Calu3 (cell line): ENCODE measurements around the gene ARHGEF26. TPM values are rescaled to one million over a fixed set of nuclear protein-coding genes. Genes with fewer than 3 reads are reported as not detected.

ENCODE experiments used
- BruUV-seq: library from RNA; stranded (reverse); fragments of 400-500 nt; replicated peaks from 2 replicates; lab custom pipeline; 2021; lab: Mats Ljungman, UMichigan
- CTCF ChIA-PET: fragments of 300-600 bp; sonication (Branson Sonifier 250); formaldehyde crosslinking; loops from one replicate; lab custom pipeline; 2022; ENCODE audit warnings: antibody characterized with exemption; lab: Charles Lee
- DNase-seq: peaks from one replicate; pipeline ENCODE4 v3.0.0; 2022
- H3K27ac Mint-ChIP-seq: one replicate; pipeline ENCODE4 v1.8.0; 2022; ENCODE audit warnings: mixed read lengths; ENCODE audit not compliant: unreplicated experiment
- H3K27me3 Mint-ChIP-seq: one replicate; pipeline ENCODE4 v1.8.0; 2022; ENCODE audit warnings: mixed read lengths; ENCODE audit not compliant: unreplicated experiment
- H3K36me3 Mint-ChIP-seq: one replicate; pipeline ENCODE4 v1.8.0; 2022; ENCODE audit warnings: mild to moderate bottlenecking, moderate library complexity, mixed read lengths; ENCODE audit not compliant: insufficient read depth, unreplicated experiment
- H3K4me1 Mint-ChIP-seq: one replicate; pipeline ENCODE4 v1.8.0; 2022; ENCODE audit warnings: mild to moderate bottlenecking, low read depth, mixed read lengths; ENCODE audit not compliant: unreplicated experiment
- H3K4me3 Mint-ChIP-seq: one replicate; pipeline ENCODE4 v1.8.0; 2022; ENCODE audit warnings: mild to moderate bottlenecking, low read depth, moderate library complexity, mixed read lengths; ENCODE audit not compliant: unreplicated experiment
- H3K9me3 Mint-ChIP-seq: one replicate; pipeline ENCODE4 v1.8.0; 2022; ENCODE audit warnings: low read depth, mixed read lengths; ENCODE audit not compliant: unreplicated experiment
- intact Hi-C: fragments of 100-400 bp; cut with micrococcal nuclease; formaldehyde crosslinking; loops from one replicate; pipeline ENCODE4 v1.10.0; 2022; ENCODE audit not compliant: unreplicated experiment
- total RNA-seq: library from RNA; stranded (reverse); gene quantifications from 2 replicates; pipeline ENCODE4 v1.2.3, GENCODE V29; 2022
- TF ChIP-seq, protein P1 (sequence below): fragments of 200-600 bp; IDR thresholded peaks from one replicate; pipeline ENCODE4 v1.8.0; 2022; ENCODE audit warnings: antibody characterized with exemption; ENCODE audit not compliant: unreplicated experiment

The ARHGEF26 gene
- total RNA-seq, 1 experiment from 2014 or later: 21.4 TPM

DNA sequence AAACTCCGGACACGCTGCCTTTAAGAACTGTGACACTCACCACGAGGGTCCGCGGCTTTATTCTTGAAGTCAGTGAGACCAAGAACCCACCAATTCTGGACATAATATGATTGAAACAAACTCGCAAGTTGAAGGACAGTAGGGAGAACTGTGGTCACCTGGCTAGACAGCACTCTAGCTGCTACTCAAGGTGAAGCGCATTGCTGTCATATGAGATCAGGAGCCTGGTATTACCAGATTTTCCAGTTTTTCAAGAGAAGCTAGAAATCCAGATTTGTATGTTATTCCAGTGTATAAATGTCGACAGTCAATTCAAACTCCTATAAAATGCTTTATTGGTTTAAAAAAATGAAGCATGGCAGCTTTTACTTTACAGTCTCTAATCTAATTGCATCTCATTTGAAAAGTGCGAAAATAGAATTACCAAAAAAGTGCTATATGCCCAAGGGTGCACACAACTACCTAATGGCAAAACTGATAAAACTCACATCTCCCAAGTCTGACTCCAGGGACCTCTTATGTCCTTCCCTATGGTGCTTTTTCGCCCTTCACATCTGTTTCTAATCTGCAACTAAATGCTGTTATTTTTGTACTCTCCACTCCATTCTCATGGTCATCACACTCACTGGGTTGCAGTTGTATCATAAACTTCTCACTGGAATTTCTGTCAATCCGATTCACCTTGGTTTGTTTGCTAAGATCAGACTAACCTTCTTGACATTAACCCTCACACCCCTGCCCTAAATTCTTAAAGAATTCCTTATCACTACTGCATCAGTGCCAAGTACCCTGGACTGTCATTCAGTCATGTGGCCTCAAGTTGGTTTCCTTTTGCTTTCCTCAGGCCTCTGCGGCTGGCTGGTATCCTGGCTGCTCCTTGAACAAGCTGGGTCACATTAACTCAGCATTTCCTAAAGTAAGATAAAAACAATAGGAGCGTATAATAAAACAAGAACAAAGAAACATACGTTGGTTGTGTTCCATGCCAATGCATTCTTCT is 31.5 kb upstream of the ARHGEF26 start:
- Mint-ChIP-seq H3K4me3 (peak overlapping the region; percentile 8), H3K4me1 (peaks cover 15% of the 10 kb centered on the region), H3K9me3 (no peaks in the 10 kb centered on the region), H3K27me3 (no peaks in the 10 kb centered on the region), H3K27ac (peak overlapping the region; percentile 28), H3K36me3 (peaks cover 14% of the 10 kb centered on the region)
- TF ChIP-seq, protein P1, sequence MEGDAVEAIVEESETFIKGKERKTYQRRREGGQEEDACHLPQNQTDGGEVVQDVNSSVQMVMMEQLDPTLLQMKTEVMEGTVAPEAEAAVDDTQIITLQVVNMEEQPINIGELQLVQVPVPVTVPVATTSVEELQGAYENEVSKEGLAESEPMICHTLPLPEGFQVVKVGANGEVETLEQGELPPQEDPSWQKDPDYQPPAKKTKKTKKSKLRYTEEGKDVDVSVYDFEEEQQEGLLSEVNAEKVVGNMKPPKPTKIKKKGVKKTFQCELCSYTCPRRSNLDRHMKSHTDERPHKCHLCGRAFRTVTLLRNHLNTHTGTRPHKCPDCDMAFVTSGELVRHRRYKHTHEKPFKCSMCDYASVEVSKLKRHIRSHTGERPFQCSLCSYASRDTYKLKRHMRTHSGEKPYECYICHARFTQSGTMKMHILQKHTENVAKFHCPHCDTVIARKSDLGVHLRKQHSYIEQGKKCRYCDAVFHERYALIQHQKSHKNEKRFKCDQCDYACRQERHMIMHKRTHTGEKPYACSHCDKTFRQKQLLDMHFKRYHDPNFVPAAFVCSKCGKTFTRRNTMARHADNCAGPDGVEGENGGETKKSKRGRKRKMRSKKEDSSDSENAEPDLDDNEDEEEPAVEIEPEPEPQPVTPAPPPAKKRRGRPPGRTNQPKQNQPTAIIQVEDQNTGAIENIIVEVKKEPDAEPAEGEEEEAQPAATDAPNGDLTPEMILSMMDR: no peak
- DNase-seq: peak; percentile 63
- intact Hi-C loops: no loop called here
- BruUV-seq: no TSS peak
- CTCF ChIA-PET: interaction anchor here (0.6 to 1.7 kb wide), 4 partner anchors 9 to 99 kb away, joined by 3 to 4 read pairs (median 4); no protein-coding TSS in a partner anchor

DNA sequence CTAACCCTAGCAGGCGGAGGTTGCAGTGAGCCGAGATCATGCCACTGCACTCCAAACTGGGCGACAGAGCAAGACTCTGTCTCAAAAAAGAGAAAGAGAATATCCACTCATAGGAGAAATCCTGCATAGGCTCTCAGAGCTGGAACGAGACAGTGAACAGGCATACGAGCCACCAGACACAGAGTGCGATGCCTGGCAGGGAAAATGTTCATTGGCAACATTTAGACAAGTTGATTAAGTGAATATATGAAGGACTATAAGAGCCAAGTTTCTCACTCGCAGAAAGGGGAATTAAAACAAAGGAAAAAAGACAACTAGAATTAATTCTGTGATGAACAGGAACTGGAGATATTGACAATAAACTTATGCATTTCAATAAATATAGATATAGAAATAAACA is 27.1 kb upstream of the ARHGEF26 start:
- intact Hi-C loops: loop anchor here (2.0 kb wide), 1 partner anchor 53 kb away; no protein-coding TSS in a partner anchor
- no TSS peak for BruUV-seq
- no peaks in the 10 kb centered on the region for H3K9me3 Mint-ChIP-seq

DNA sequence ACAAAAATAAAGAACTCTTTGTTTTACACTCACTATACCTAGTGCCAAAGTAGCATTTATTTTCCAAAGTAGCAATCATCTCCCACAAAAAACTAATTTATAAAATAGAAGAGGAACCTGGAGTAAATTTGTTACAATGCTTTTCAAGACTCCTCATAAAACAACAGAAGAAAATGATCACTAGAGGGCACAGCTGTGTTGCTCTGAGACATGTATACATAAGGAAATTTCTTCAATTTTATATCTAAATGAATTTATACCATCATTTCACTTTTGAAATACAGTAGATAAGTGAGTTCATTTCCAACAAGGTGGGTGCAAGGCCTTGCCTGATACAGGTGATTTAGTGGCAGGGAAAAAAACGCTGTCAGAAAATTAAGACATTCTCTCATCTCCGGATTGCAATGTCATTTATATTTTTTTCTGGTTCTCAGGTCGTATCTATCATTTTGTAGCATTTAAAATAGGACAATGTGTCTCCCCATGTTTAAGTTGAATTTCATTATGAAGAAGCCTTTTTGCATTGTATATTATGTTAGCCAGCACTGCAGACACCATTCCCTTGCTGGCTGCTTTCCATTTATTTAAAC is 25.3 kb upstream of the ARHGEF26 start:
- Mint-ChIP-seq H3K36me3 (no peaks in the 10 kb centered on the region), H3K27me3 (no peaks in the 10 kb centered on the region), H3K4me3 (no peak overlapping the region), H3K9me3 (no peaks in the 10 kb centered on the region), H3K27ac (no peak overlapping the region), H3K4me1 (no peaks in the 10 kb centered on the region)
- CTCF ChIA-PET: no interaction called here
- TF ChIP-seq, protein P1: peak; percentile 66
- DNase-seq: no peak
- no TSS peak for BruUV-seq
- intact Hi-C loops: loop anchor here (1.0 to 2.0 kb wide), 2 partner anchors 55 to 157 kb away; no protein-coding TSS in a partner anchor

More for the DNA sequence above, 27.1 kb upstream of the ARHGEF26 start:
- CTCF ChIA-PET: no interaction called here
- TF ChIP-seq, protein P1: no peak
- Mint-ChIP-seq H3K36me3 (peaks cover 12% of the 10 kb centered on the region), H3K4me1 (peaks cover 13% of the 10 kb centered on the region), H3K4me3 (no peak overlapping the region), H3K27ac (no peak overlapping the region), H3K27me3 (no peaks in the 10 kb centered on the region)
- no peak for DNase-seq

DNA sequence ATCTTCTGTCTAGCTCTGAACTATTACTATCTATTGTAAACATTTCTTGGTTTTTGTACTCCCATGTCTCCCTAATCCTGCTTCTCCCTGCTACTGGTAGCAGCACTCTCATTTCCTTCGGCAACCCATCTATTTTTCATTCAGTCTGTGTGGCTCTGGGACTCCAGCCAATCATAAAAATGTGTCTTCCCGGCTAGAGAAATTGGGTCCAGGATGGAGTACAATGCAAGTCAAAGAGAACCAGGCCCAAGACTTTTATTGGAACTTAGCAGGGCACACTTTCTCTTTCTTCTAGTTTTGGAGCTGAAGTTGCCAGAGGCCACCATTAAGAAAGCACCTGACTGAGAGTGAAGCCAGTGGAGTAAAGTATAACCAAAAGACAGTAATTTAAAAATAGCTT is 22.8 kb upstream of the ARHGEF26 start:
- Mint-ChIP-seq H3K27me3 (no peaks in the 10 kb centered on the region), H3K4me1 (no peaks in the 10 kb centered on the region), H3K4me3 (no peak overlapping the region), H3K36me3 (no peaks in the 10 kb centered on the region), H3K9me3 (no peaks in the 10 kb centered on the region), H3K27ac (no peak overlapping the region)
- no peak for DNase-seq
- CTCF ChIA-PET: interaction anchor here (0.6 to 1.2 kb wide), 3 partner anchors 8 to 154 kb away, joined by 4 to 7 read pairs (median 5); no protein-coding TSS in a partner anchor
- no TSS peak for BruUV-seq
- intact Hi-C loops: no loop called here
- TF ChIP-seq, protein P1: no peak
